ENCODE data around the gene HAS3. TPM values are rescaled to one million over a fixed set of nuclear protein-coding genes. Genes with fewer than 3 reads are reported as not detected.
"Not testable (repeated sequence)": the region's sequence is repeated elsewhere in the genome, so short reads cannot be mapped to it uniquely, and the experiment has no call there.

The HAS3 gene
- total RNA-seq, 2 donors from 2014 or later = 3.0 to 4.5 TPM

DNA sequence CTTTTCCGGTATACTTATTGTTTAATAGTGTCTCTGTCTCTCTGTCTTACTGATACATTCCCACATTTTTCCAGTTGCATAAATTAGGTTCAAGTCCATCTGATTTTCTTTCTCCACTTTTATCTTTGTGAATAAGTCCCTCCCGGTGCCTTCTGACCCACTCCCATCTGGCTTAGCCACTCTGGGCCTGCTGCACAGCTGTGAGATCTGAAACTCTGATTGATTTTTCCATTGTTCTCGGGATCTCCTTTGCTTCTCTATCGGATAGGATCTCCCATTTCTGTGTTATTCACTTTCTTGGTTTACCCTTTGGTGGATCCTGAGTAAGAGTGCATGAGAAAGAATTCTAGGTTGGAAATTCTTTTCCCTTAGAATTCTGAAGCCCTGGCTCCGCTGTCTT lies 35.6 kb downstream of the HAS3 start:
- no peak overlapping the region for H3K4me3 ChIP-seq
- no peak overlapping the region for H3K27ac ChIP-seq
- TF ChIP-seq, protein P1, sequence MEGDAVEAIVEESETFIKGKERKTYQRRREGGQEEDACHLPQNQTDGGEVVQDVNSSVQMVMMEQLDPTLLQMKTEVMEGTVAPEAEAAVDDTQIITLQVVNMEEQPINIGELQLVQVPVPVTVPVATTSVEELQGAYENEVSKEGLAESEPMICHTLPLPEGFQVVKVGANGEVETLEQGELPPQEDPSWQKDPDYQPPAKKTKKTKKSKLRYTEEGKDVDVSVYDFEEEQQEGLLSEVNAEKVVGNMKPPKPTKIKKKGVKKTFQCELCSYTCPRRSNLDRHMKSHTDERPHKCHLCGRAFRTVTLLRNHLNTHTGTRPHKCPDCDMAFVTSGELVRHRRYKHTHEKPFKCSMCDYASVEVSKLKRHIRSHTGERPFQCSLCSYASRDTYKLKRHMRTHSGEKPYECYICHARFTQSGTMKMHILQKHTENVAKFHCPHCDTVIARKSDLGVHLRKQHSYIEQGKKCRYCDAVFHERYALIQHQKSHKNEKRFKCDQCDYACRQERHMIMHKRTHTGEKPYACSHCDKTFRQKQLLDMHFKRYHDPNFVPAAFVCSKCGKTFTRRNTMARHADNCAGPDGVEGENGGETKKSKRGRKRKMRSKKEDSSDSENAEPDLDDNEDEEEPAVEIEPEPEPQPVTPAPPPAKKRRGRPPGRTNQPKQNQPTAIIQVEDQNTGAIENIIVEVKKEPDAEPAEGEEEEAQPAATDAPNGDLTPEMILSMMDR (IDR thresholded peaks at IDR 0.05) = no peak
- no peak for TF ChIP-seq POLR2AphosphoS5 (IDR thresholded peaks at IDR 0.05)
- no peak for TF ChIP-seq POLR2A (IDR thresholded peaks at IDR 0.05)
- 92% methylated on average over 5 of the region's 5 CpGs for WGBS
- H3K9me3 ChIP-seq = no peaks in the 10 kb centered on the region
- intact Hi-C loops (cut with DNase I) = no loop called here
- H3K36me3 ChIP-seq = no peaks in the 10 kb centered on the region
- no peak for DNase-seq (ENCODE audit: low spot score)
- no peaks in the 10 kb centered on the region for H3K4me1 ChIP-seq (replicated peaks)
- no peaks in the 10 kb centered on the region for H3K27me3 ChIP-seq (replicated peaks; ENCODE audit: insufficient read depth)

DNA sequence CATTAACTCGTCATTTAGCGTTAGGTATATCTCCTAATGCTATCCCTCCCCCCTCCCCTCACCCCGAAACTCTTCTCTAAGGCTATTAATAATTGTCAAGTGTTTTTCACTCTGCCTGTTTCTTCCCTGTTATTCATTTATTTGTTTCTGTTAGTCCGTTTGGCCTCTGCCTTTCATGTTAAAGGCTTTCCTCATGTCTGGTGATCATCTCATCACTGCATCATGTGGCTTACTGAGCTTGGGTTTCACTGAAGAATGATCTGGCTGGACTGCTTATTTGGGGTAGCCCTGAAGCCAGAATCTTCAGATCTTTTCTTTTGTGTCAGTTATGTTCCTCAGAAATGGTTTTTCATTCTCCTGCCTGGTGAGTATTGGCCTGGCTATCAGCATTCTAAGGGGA lies 36.5 kb downstream of the HAS3 start:
- Histone ChIP-seq H3K27ac (no peak overlapping the region), H3K4me3 (no peak overlapping the region), H3K27me3 (replicated peaks; ENCODE audit: insufficient read depth) (no peaks in the 10 kb centered on the region), H3K4me1 (replicated peaks) (no peaks in the 10 kb centered on the region), H3K36me3 (no peaks in the 10 kb centered on the region), H3K9me3 (no peaks in the 10 kb centered on the region)
- WGBS = 98% methylated on average over 4 of the region's 4 CpGs
- no peak for DNase-seq (ENCODE audit: low spot score)
- intact Hi-C loops (cut with DNase I) = no loop called here
- TF ChIP-seq, protein P1 (IDR thresholded peaks at IDR 0.05) = no peak
- TF ChIP-seq POLR2AphosphoS5 (IDR thresholded peaks at IDR 0.05) = no peak

DNA sequence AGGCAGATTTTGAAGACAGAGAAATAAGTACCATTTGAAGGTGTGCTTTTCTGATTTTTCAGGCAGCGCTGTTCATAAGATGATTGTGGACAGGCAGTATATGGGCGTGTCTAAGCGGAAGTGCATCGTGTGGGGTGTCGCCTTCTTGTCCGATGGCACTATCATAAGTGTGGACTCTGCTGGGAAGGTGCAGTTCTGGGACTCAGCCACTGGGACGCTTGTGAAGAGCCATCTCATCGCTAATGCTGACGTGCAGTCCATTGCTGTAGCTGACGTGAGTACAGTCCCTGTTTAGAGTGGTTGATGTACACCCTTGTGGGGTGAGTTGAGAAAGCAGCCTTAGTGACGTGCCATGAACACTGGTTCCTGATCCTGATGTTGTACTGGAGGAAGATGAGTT lies 37.7 kb downstream of the HAS3 start:
- DNase-seq (ENCODE audit: low spot score) = no peak
- intact Hi-C loops (cut with DNase I) = no loop called here

DNA sequence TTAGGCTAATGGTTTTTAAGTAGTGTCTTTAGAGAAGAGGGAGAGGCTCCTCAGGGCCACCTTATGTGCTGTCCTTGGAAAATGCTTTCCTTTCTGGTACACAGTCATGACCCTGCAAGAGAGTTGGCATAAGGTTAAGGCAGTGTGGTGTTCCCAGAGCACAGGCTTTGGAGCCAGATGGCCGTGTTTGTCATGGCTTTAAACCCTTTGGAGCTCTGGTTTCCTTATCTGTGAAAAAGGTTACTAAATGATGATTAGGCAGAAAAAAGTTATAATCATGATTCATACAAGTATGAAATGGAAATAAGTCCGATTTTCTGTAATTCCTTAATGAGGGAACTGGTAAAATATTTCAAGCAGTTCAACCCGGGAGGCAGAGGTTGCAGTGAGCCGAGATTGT lies 40.2 kb downstream of the HAS3 start:
- Histone ChIP-seq H3K27ac (no peak overlapping the region), H3K9me3 (no peaks in the 10 kb centered on the region), H3K4me1 (replicated peaks) (no peaks in the 10 kb centered on the region), H3K27me3 (replicated peaks; ENCODE audit: insufficient read depth) (no peaks in the 10 kb centered on the region), H3K36me3 (no peaks in the 10 kb centered on the region), H3K4me3 (no peak overlapping the region)
- DNase-seq (ENCODE audit: low spot score) = no peak
- TF ChIP-seq, protein P1 (IDR thresholded peaks at IDR 0.05) = no peak
- TF ChIP-seq POLR2AphosphoS5 (IDR thresholded peaks at IDR 0.05) (no peak), POLR2A (IDR thresholded peaks at IDR 0.05) (no peak)
- intact Hi-C loops (cut with DNase I) = no loop called here
- WGBS = 81% methylated on average over 4 of the region's 4 CpGs

More for the DNA sequence above, 37.7 kb downstream of the HAS3 start:
- no peak overlapping the region for H3K27ac ChIP-seq
- H3K27me3 ChIP-seq (replicated peaks; ENCODE audit: insufficient read depth) = no peaks in the 10 kb centered on the region
- 91% methylated on average over 11 of the region's 11 CpGs for WGBS
- no peaks in the 10 kb centered on the region for H3K36me3 ChIP-seq
- no peak for TF ChIP-seq POLR2AphosphoS5 (IDR thresholded peaks at IDR 0.05)
- TF ChIP-seq, protein P1 (IDR thresholded peaks at IDR 0.05) = no peak
- TF ChIP-seq POLR2A (IDR thresholded peaks at IDR 0.05) = no peak
- no peak overlapping the region for H3K4me3 ChIP-seq
- H3K9me3 ChIP-seq = no peaks in the 10 kb centered on the region
- no peaks in the 10 kb centered on the region for H3K4me1 ChIP-seq (replicated peaks)

- not testable (repeated sequence) for H3K36me3 ChIP-seq; H3K27ac ChIP-seq; H3K4me1 ChIP-seq (replicated peaks); H3K9me3 ChIP-seq; H3K4me3 ChIP-seq; H3K27me3 ChIP-seq (replicated peaks; ENCODE audit: insufficient read depth); DNase-seq (ENCODE audit: low spot score)
- 73% methylated on average over 9 of the region's 9 CpGs for WGBS
- intact Hi-C loops (cut with DNase I) = loop anchor here (1.0 kb wide), 1 partner anchor 137 kb away; no protein-coding TSS in a partner anchor
Observed at GRCh38 chr16:69149621-69150020, 44.2 kb downstream of the HAS3 start.
